RPMI8226 (cell line): Measurements from ENCODE around the gene SLC22A23.

Experiments used
- DNase-seq: peaks from one replicate; pipeline ENCODE4 v3.0.0-alpha.2; 2015

Gene SLC22A23, protein sequence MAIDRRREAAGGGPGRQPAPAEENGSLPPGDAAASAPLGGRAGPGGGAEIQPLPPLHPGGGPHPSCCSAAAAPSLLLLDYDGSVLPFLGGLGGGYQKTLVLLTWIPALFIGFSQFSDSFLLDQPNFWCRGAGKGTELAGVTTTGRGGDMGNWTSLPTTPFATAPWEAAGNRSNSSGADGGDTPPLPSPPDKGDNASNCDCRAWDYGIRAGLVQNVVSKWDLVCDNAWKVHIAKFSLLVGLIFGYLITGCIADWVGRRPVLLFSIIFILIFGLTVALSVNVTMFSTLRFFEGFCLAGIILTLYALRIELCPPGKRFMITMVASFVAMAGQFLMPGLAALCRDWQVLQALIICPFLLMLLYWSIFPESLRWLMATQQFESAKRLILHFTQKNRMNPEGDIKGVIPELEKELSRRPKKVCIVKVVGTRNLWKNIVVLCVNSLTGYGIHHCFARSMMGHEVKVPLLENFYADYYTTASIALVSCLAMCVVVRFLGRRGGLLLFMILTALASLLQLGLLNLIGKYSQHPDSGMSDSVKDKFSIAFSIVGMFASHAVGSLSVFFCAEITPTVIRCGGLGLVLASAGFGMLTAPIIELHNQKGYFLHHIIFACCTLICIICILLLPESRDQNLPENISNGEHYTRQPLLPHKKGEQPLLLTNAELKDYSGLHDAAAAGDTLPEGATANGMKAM

GRCh38 chr6:3456898-3457709, at the start of gene SLC22A23:
SLC22A23 (minus strand) TSS chr6:3457050; CDS start chr6:3456559, 491 bp downstream.
- peak; percentile 95 for DNase-seq

DNA sequence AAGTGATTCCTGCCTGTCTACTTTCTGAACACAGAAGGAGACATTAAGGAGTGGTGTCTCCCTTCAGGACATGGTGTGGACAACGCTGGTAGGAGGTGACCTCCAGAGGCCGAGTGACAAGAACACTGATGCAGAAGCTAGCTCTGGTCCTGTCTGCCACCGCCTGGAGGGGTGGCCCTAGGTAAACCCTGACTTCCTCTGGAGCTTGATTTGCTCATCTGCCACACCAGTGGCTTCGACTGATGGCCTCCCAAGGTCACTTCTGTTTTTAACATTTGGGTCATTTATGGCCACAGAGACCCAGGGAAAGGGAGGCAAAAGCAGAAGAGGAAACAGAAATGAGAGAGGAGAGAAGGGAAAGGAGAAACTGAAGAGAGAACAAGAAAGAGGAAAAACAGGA, 49.4 kb upstream of the SLC22A23 start:
- no peak for DNase-seq

GRCh38 chr6:3504938-3505805, 48.3 kb upstream of the SLC22A23 start:
- no peak for DNase-seq

- no peak for DNase-seq
Observed at GRCh38 chr6:3504354-3504753, 47.5 kb upstream of the SLC22A23 start.

GRCh38 chr6:3501826-3502500, 45.1 kb upstream of the SLC22A23 start:
- DNase-seq, result peak; percentile 68

- DNase-seq, result no peak
Observed at GRCh38 chr6:3500262-3501014, 43.6 kb upstream of the SLC22A23 start.

- DNase-seq, result no peak
Observed at GRCh38 chr6:3499603-3500002, 42.8 kb upstream of the SLC22A23 start.

- DNase-seq, result no peak
Observed at GRCh38 chr6:3496395-3496794, 39.5 kb upstream of the SLC22A23 start.

GRCh38 chr6:3494391-3495100, 37.7 kb upstream of the SLC22A23 start:
- DNase-seq, result peak; percentile 70

- DNase-seq, result no peak
Observed at GRCh38 chr6:3490625-3490980, 33.8 kb upstream of the SLC22A23 start.

DNA sequence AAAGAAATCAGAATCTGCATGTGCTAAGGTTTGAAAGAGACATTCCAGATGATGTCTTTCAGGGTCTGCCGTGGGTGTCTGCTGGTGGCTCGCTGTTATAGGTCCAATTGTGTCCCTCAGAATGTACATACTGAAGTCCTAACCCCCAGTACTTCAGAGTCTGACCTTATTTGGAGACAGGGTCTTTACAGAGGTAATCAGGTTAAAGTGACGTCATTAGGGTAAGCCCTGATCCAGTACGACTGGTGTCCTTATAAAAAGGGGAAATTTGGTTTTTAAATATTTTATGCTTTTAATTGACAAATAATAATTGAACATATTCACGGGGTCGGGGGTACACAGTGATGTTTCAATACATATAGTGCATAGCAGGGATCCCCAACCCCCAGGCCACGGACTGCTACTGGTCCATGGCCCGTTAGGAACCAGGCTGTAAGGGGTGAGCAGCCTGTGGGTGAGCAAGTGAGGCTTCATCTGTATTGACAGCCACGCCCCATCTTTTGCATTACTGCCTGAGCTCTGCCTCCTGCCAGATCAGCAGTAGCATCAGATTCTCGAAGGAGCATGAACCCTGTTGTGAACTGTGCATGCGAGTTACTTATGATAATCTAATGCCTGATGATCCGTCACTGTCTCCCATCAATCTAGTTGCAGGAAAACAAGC, 33.2 kb upstream of the SLC22A23 start:
- DNase-seq, result no peak

DNA sequence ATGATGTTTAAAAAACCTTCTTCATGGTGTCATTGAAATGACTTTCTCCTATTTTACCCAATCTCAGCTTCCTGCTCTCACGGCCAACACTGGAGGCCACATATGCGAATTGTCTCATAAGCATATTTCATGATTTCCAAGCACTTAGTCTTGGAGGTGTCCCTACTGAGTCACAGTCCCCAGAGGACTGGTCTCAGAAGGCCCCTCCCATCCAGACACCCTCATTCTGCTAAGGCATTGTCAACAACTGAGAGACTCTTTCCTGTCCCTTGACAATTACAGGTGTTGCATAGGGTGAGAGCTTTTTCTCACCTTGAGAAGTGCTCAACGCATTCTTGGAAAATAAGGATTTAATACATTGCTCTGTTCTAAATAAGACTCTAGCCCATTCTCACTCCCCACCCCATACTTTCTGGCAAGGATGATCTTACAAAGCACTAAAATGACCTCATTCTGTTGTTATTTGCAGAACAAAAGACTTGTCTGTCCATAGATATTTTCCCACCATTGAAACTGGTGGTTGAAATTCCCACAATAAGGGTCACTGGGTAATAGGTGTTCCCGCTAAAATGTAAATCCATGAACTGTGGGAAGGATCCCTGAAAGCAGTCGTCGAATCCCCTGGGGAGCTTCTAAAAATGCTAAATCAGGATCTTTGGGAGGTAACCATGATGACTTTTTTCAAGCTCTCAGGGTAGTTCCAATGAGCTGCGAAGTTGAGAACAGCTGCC, 32.3 kb upstream of the SLC22A23 start:
- DNase-seq, result peak; percentile 64

- no peak for DNase-seq
Observed at GRCh38 chr6:3484946-3485345, 28.1 kb upstream of the SLC22A23 start.

DNA sequence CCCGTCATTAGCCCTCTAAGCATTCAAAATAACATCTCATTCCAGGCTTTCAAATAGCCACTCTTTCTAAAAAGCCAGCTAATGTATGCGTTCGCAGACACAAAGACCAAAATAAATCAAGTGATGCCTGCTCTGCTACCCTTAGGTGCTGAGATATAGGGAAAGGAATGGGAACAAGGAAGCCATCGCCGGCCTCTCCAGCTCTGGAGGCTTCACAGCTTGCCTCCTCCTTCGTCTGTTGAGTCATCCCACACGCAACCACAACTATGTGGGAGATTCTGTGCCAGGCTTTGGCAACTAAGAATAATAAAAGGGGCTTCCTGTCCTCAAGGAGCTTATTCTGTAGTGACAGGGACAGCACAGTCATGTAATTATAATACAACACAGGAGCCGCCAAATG, 27.3 kb upstream of the SLC22A23 start:
- no peak for DNase-seq

DNA sequence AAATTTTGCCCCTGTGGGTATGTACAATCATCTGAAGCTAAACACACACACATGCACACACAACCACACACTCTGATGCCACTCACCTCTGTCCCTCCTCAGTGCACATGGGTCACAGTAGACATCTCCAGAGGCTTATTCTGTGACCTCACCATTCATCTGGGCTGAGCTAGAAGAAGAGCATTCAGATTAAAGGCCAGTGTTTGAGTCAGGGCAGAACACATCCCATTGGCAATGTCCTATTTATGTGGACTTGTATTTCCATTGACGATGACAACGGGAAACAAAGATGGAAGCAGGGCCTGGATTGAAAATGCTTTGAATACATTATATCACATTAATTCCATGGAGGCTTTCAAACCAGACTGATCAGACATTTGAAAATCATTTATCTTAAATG, 26.8 kb upstream of the SLC22A23 start:
- DNase-seq, result no peak

- DNase-seq, result no peak
Observed at GRCh38 chr6:3482869-3483268, 26.0 kb upstream of the SLC22A23 start.

GRCh38 chr6:3481640-3482039, 24.8 kb upstream of the SLC22A23 start:
- no peak for DNase-seq

DNA sequence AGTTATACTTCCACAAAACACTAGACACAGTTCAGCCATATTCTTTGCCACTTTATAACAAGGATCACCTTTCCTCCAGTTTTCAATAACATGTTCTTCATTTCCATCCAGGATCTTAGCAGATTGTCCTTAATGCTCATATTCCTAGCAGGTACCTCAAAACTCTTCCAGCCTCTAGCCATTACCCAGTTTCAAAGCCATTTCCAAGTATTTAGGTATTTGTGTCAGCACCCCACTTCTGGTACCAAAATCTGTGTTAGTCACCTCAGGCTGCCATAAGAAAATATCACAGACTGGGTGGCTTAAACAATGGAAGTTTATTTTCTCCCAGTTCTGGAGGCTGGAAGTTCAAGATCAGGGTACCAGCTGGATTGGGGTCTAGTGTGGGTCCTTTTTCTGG, 23.2 kb upstream of the SLC22A23 start:
- no peak for DNase-seq

DNA sequence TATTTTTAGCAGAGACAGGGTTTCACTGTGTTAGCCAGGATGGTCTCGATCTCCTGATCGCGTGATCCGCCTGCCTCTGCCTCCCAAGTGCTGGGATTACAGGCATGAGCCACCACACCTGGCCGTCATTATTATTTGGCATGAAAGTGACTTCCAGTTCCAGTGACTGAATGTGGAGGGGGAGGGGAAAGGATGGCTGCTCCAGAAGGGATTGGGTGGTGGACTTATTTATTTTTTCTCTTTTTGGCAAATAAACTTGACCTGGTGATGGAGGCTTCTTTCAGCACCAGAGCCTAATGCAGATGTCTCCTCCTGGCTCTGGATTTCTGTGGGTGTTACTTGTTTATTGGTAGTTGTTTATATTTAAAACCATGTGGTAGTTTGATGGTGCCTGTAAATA, 16.9 kb upstream of the SLC22A23 start:
- no peak for DNase-seq
